DND-41 (cell line): ENCODE measurements around the gene PARL.

ENCODE experiments used
- ATAC-seq: fragments of 200-7000 bp; cut with Tn5 transposase; 3 replicates; pipeline ENCODE4 v1.9.1; 2021; ENCODE audit warnings: low read depth; ENCODE audit not compliant: insufficient read depth
- DNase-seq: peaks from one replicate; pipeline ENCODE4 v3.0.0-alpha.2; 2020
- H2AFZ ChIP-seq: 2 replicates; pipeline ENCODE4 v1.6.0; 2012; ENCODE audit warnings: low read depth, low read length
- H3K27ac ChIP-seq: 2 replicates; pipeline ENCODE4 v1.5.1; 2012; ENCODE audit warnings: low read length, inconsistent platforms
- H3K27me3 ChIP-seq: fragments of 200-600 bp; sonication (generic); 2 replicates; pipeline ENCODE4 v1.6.0; 2012; ENCODE audit warnings: low read length, mild to moderate bottlenecking, inconsistent platforms; ENCODE audit not compliant: insufficient read depth, poor library complexity
- H3K36me3 ChIP-seq: 2 replicates; pipeline ENCODE4 v1.5.1; 2012; ENCODE audit warnings: low read length, inconsistent platforms; ENCODE audit not compliant: insufficient read depth
- H3K4me1 ChIP-seq: 2 replicates; pipeline ENCODE4 v1.5.1; 2012; ENCODE audit warnings: mild to moderate bottlenecking, low read length; ENCODE audit not compliant: insufficient read depth
- H3K4me2 ChIP-seq: 2 replicates; pipeline ENCODE4 v1.6.0; 2012; ENCODE audit warnings: mild to moderate bottlenecking, moderate library complexity, low read length, inconsistent platforms; ENCODE audit not compliant: insufficient read depth
- H3K4me3 ChIP-seq, 2 experiments: fragments of 200-600 bp in 1 of 2; shearing (Covaris generic) in 1 of 2; 2 replicates each; pipeline ENCODE4 v1.5.1; 2012 to 2016; ENCODE audit warnings: inconsistent platforms in 2 of 2, low read length in 2 of 2, mild to moderate bottlenecking in 2 of 2, low read depth in 1 of 2, moderate library complexity in 1 of 2
- H3K79me2 ChIP-seq: 2 replicates; pipeline ENCODE4 v1.6.0; 2012; ENCODE audit warnings: low read length, inconsistent platforms; ENCODE audit not compliant: insufficient read depth
- H3K9ac ChIP-seq: 2 replicates; pipeline ENCODE4 v1.6.0; 2012; ENCODE audit warnings: low read depth, mild to moderate bottlenecking, inconsistent platforms, low read length, moderate library complexity
- H3K9me3 ChIP-seq: 2 replicates; pipeline ENCODE4 v1.5.1; 2012; ENCODE audit warnings: low read length, moderate library complexity, mild to moderate bottlenecking, inconsistent platforms; ENCODE audit not compliant: insufficient read depth, severe bottlenecking
- H4K20me1 ChIP-seq: 2 replicates; pipeline ENCODE4 v1.6.0; 2012; ENCODE audit warnings: low read length; ENCODE audit not compliant: insufficient read depth
- CTCF ChIP-seq: IDR thresholded peaks from 2 replicates; pipeline ENCODE4 v1.5.1; 2012; ENCODE audit warnings: borderline replicate concordance, low read length, moderate library complexity, mild to moderate bottlenecking; ENCODE audit not compliant: poor library complexity, severe bottlenecking; ENCODE audit errors: extremely low read depth
- EZH2 ChIP-seq: IDR thresholded peaks from 3 replicates; pipeline ENCODE4 v1.6.1; 2012; ENCODE audit warnings: borderline replicate concordance, low read depth, mild to moderate bottlenecking, moderate library complexity, low read length, inconsistent platforms; ENCODE audit not compliant: severe bottlenecking

PARL gene

GRCh38 chr3:183857863-183858262 is 26.8 kb downstream of the PARL start:
- ATAC-seq (no peak), DNase-seq (no peak)
- Histone ChIP-seq H3K9me3 (no peaks in the 10 kb centered on the region), H3K4me2 (no peak overlapping the region), H3K27me3 (no peaks in the 10 kb centered on the region), H3K4me3 (no peak overlapping the region), H3K4me1 (no peaks in the 10 kb centered on the region), H3K9ac (no peak overlapping the region), H3K79me2 (no peaks in the 10 kb centered on the region), H2AFZ (no peak overlapping the region), H4K20me1 (no peaks in the 10 kb centered on the region), H3K36me3 (peaks cover 66% of the 10 kb centered on the region), H3K27ac (no peak overlapping the region)
- no peak for TF ChIP-seq EZH2
- TF ChIP-seq CTCF = no peak

DNA sequence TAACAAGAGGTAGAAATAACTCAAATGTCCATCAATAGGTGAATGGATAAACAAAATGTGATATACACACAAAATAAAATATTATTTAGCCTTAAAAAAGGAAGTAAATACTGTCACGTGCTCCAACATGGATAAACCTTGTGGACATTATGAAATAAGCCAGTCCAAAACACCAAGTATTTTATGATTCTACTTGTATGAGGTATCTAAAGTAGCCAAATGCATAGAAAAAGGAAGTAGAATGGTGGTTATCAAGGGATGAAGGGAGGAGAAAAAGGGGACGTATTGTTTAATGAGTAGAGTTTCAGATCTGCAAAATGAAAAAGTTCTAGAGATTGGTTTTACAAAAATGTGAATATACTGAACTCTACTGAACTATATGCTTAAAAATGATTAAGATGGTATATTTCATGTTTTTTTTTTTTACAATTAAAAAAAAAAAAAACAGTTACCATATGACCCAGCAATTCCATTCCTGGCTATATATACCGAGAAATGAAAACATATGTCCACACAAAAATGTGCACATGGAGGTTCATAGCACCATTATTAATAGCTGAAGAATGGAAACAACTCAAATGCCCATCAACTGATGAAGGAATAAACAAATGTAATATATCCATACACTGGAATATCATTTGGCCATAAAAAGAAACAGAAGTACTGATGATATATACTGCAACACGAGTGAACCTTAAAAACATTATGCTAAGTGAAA is 30.2 kb downstream of the PARL start:
- no peak for DNase-seq
- Histone ChIP-seq H4K20me1 (no peaks in the 10 kb centered on the region), H3K27me3 (no peaks in the 10 kb centered on the region), H3K27ac (no peak overlapping the region), H3K9ac (no peak overlapping the region), H3K4me3 (no peak overlapping the region), H2AFZ (no peak overlapping the region), H3K4me2 (no peak overlapping the region), H3K9me3 (no peaks in the 10 kb centered on the region), H3K36me3 (peaks cover 54% of the 10 kb centered on the region), H3K79me2 (no peaks in the 10 kb centered on the region), H3K4me1 (no peaks in the 10 kb centered on the region)
- no peak for TF ChIP-seq EZH2
- no peak for TF ChIP-seq CTCF
- no peak for ATAC-seq

DNA sequence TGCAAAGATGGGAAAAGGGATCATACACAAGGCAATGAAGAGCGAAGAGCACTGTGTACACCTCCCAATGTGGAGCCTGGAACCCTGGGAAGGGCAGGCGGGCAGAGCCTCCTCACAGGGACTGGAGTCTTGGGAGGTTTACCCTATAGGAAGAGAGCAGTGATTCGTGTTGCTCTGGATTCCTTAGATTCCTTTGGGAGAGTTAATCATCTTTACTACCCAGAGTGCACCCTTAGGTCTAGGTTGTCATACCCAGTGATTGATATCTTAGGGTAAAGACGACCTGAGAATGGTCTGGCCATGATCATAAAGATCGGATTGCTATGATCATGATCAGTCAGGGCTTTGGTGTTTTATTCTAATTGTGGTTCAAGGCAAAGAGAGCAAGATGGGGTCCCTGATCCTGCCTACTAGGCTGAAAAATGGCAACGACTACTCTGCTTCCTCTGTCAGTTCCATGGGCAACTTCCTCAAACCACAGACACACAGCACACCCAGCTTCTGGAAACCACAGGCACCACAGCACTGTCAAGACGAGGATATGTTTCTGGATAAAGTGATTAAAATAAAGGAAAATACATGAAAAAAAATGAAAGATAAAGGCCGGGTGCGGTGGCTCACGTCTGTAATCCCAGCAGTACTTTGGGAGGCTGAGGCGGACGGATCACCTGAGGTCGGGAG is 38.9 kb downstream of the PARL start:
- Histone ChIP-seq H3K27ac (no peak overlapping the region), H2AFZ (no peak overlapping the region), H3K4me3 (no peak overlapping the region), H3K4me1 (no peaks in the 10 kb centered on the region), H4K20me1 (no peaks in the 10 kb centered on the region), H3K79me2 (no peaks in the 10 kb centered on the region), H3K36me3 (peaks cover 73% of the 10 kb centered on the region), H3K27me3 (no peaks in the 10 kb centered on the region), H3K9ac (no peak overlapping the region), H3K4me2 (no peak overlapping the region), H3K9me3 (no peaks in the 10 kb centered on the region)
- TF ChIP-seq CTCF (no peak), EZH2 (no peak)
- ATAC-seq (no peak), DNase-seq (no peak)
